SU-DHL-6 (cell line): ENCODE measurements around the gene HTR4.

ENCODE experiments used
- EZH2phosphoT487 ChIP-seq: fragments of 200-600 bp; sonication (generic), shearing (Covaris generic); conservative IDR thresholded peaks from 2 replicates; pipeline ENCODE4 v1.6.1; 2018; ENCODE audit warnings: mild to moderate bottlenecking, antibody characterized with exemption, low read length, moderate library complexity, mixed read lengths
- TF ChIP-seq, protein P1 (sequence below): fragments of 200-600 bp; sonication (generic); IDR thresholded peaks from one replicate; pipeline ENCODE4 v1.5.1; 2017; ENCODE audit warnings: antibody characterized with exemption, mild to moderate bottlenecking, low read length, moderate library complexity; ENCODE audit not compliant: insufficient read depth, poor library complexity, severe bottlenecking

DNA sequence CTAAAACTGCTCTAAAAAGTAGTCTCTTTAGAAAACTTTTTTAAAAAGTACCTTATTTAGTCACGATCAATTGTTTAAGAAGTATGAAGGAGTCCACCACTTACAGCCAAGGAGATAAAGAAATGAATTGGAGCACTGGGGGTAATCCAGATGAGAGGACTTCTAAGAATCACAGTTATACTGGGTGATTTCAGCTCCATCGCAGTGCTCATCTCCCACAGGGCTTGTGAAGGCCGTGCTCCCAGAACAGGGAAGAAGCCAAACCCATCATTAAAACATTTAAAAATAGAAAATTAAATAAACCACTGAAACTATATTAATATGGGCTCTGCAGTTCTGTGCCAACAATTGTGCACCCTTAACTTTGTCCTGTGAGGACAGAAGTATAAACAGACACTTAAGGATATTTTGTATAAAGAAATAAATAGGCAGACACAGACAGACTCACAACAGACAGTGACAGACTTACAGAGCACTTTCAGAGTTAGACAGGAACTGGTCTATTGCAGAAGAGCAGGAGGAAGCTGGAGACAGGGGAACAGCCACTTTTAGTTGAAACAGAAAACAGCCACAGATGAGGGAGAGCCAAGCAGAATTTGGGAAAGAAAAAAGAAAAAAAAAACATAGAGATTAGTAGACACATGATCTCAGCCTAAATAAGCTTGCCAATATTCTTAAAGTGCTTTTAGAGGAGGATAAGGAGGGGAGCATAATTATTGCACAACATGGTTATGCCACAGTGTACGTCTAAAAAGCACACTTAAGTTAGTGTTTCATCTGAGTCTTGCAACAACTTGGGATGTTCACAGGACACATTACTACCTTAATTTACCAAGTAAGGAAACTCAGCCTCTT, 188.7 kb downstream of the HTR4 start:
- TF ChIP-seq, protein P1, sequence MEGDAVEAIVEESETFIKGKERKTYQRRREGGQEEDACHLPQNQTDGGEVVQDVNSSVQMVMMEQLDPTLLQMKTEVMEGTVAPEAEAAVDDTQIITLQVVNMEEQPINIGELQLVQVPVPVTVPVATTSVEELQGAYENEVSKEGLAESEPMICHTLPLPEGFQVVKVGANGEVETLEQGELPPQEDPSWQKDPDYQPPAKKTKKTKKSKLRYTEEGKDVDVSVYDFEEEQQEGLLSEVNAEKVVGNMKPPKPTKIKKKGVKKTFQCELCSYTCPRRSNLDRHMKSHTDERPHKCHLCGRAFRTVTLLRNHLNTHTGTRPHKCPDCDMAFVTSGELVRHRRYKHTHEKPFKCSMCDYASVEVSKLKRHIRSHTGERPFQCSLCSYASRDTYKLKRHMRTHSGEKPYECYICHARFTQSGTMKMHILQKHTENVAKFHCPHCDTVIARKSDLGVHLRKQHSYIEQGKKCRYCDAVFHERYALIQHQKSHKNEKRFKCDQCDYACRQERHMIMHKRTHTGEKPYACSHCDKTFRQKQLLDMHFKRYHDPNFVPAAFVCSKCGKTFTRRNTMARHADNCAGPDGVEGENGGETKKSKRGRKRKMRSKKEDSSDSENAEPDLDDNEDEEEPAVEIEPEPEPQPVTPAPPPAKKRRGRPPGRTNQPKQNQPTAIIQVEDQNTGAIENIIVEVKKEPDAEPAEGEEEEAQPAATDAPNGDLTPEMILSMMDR, result no peak
- no peak for TF ChIP-seq EZH2phosphoT487
